Measurements from ENCODE around the gene ZACN.

ZACN gene

GRCh38 chr17:76081295-76082210, 2.6 kb downstream of the ZACN start:
- no peak for TF ChIP-seq CTCF (conservative IDR thresholded peaks at IDR 0.05)
- no peak overlapping the region for H3K27ac ChIP-seq

- no peak for TF ChIP-seq CTCF (conservative IDR thresholded peaks at IDR 0.05)
- H3K27ac ChIP-seq = no peak overlapping the region
Observed at GRCh38 chr17:76082326-76083251, 3.6 kb downstream of the ZACN start.

GRCh38 chr17:76083536-76084182, 4.7 kb downstream of the ZACN start:
- no peak for TF ChIP-seq CTCF (conservative IDR thresholded peaks at IDR 0.05)

GRCh38 chr17:76085066-76085730, 6.2 kb downstream of the ZACN start:
- H3K27ac ChIP-seq = no peak overlapping the region
- TF ChIP-seq CTCF (conservative IDR thresholded peaks at IDR 0.05) = no peak

More at GRCh38 chr17:76083536-76084182, 4.7 kb downstream of the ZACN start:
- H3K27ac ChIP-seq = no peak overlapping the region

GRCh38 chr17:76085731-76086366, 6.9 kb downstream of the ZACN start:
- TF ChIP-seq CTCF (conservative IDR thresholded peaks at IDR 0.05) = no peak
- H3K27ac ChIP-seq = no peak overlapping the region

GRCh38 chr17:76086384-76086783, 7.4 kb downstream of the ZACN start:
- TF ChIP-seq CTCF (conservative IDR thresholded peaks at IDR 0.05) = no peak
- H3K27ac ChIP-seq = no peak overlapping the region

Measured in VCaP (cell line).